Adrenal gland (tissue), 5 donors: Measurements from ENCODE around the gene ZNF253.

Source experiments
- POLR2A ChIP-seq, 2 donors: fragments of 450-650 bp; IDR thresholded peaks; one replicate each; pipeline ENCODE4 v1.6.1; 2017; ENCODE audit warnings: antibody characterized with exemption in 2 of 2, mild to moderate bottlenecking in 2 of 2, moderate library complexity in 1 of 2
- TF ChIP-seq, protein P1 (sequence below), 6 experiments: fragments of 450-650 bp in 4 of 6; fragments of 200-600 bp in 2 of 6; sonication (generic) in 1 of 6; IDR thresholded peaks; 1 replicate in 5 of 6; 2 replicates in 1 of 6; pipeline versions ENCODE4 v1.5.1 to v1.8.0; 2016 to 2021; ENCODE audit warnings: antibody characterized with exemption in 6 of 6, mild to moderate bottlenecking in 2 of 6, moderate library complexity in 1 of 6
- donor health status: DM: no; HTN: no; CAD: no.

- TF ChIP-seq, protein P1, sequence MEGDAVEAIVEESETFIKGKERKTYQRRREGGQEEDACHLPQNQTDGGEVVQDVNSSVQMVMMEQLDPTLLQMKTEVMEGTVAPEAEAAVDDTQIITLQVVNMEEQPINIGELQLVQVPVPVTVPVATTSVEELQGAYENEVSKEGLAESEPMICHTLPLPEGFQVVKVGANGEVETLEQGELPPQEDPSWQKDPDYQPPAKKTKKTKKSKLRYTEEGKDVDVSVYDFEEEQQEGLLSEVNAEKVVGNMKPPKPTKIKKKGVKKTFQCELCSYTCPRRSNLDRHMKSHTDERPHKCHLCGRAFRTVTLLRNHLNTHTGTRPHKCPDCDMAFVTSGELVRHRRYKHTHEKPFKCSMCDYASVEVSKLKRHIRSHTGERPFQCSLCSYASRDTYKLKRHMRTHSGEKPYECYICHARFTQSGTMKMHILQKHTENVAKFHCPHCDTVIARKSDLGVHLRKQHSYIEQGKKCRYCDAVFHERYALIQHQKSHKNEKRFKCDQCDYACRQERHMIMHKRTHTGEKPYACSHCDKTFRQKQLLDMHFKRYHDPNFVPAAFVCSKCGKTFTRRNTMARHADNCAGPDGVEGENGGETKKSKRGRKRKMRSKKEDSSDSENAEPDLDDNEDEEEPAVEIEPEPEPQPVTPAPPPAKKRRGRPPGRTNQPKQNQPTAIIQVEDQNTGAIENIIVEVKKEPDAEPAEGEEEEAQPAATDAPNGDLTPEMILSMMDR (IDR thresholded peaks at IDR 0.05), result no peak
- TF ChIP-seq POLR2A (IDR thresholded peaks at IDR 0.05), result no peak
These were observed 72.8 kb downstream of the ZNF253 start for GRCh38 chr19:19938449-19938848.
